Ishikawa (cell line): ENCODE measurements around the gene PLCB1.

Experiments
- CEBPB ChIP-seq: IDR thresholded peaks from 2 replicates; pipeline ENCODE4 v1.6.1; 2012
- CREB1 ChIP-seq: IDR thresholded peaks from 2 replicates; pipeline ENCODE4 v1.6.1; 2012; ENCODE audit warnings: low read depth
- EP300 ChIP-seq: IDR thresholded peaks from 2 replicates; pipeline ENCODE4 v1.6.1; 2012; ENCODE audit warnings: borderline replicate concordance
- NFIC ChIP-seq: IDR thresholded peaks from 2 replicates; pipeline ENCODE4 v1.6.1; 2012
- RAD21 ChIP-seq: IDR thresholded peaks from 2 replicates; pipeline ENCODE4 v1.6.1; 2012; ENCODE audit warnings: low read depth
- TAF1 ChIP-seq: IDR thresholded peaks from 2 replicates; pipeline ENCODE4 v1.6.1; 2012; ENCODE audit warnings: low read depth, mild to moderate bottlenecking
- YY1 ChIP-seq: IDR thresholded peaks from 2 replicates; pipeline ENCODE4 v1.6.1; 2012; ENCODE audit warnings: low read depth
- TF ChIP-seq, protein P1 (sequence below): IDR thresholded peaks from 2 replicates; pipeline ENCODE4 v1.6.1; 2012; ENCODE audit warnings: low read depth, mild to moderate bottlenecking
- TF ChIP-seq, protein P2 (sequence below): IDR thresholded peaks from 2 replicates; pipeline ENCODE4 v1.6.1; 2012
- TF ChIP-seq, protein P3 (sequence below): IDR thresholded peaks from 2 replicates; pipeline ENCODE4 v1.6.1; 2012

DNA sequence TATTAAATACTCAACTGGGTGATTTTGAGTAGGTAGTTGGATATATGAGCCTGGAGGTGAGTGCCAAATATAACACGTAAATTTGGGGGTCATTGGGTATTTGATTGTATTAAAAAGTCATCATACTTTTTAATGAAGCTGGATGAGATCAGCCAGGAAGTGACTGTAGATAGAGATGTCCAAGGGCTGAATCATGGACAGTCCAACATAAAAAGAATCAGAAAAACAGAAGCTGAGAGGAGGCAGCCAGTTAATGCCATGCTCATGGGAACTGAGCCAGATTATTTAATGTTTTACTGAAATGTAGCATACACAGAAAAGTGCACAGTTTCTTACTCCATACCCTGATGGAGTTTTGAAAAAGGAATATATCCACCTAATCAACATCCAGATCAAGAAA lies 501.3 kb downstream of the PLCB1 start:
- TF ChIP-seq, protein P1, sequence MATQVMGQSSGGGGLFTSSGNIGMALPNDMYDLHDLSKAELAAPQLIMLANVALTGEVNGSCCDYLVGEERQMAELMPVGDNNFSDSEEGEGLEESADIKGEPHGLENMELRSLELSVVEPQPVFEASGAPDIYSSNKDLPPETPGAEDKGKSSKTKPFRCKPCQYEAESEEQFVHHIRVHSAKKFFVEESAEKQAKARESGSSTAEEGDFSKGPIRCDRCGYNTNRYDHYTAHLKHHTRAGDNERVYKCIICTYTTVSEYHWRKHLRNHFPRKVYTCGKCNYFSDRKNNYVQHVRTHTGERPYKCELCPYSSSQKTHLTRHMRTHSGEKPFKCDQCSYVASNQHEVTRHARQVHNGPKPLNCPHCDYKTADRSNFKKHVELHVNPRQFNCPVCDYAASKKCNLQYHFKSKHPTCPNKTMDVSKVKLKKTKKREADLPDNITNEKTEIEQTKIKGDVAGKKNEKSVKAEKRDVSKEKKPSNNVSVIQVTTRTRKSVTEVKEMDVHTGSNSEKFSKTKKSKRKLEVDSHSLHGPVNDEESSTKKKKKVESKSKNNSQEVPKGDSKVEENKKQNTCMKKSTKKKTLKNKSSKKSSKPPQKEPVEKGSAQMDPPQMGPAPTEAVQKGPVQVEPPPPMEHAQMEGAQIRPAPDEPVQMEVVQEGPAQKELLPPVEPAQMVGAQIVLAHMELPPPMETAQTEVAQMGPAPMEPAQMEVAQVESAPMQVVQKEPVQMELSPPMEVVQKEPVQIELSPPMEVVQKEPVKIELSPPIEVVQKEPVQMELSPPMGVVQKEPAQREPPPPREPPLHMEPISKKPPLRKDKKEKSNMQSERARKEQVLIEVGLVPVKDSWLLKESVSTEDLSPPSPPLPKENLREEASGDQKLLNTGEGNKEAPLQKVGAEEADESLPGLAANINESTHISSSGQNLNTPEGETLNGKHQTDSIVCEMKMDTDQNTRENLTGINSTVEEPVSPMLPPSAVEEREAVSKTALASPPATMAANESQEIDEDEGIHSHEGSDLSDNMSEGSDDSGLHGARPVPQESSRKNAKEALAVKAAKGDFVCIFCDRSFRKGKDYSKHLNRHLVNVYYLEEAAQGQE: no peak
- TF ChIP-seq, protein P2, sequence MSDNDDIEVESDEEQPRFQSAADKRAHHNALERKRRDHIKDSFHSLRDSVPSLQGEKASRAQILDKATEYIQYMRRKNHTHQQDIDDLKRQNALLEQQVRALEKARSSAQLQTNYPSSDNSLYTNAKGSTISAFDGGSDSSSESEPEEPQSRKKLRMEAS: no peak
- TF ChIP-seq TAF1 (no peak), CREB1 (no peak), CEBPB (no peak), NFIC (no peak), EP300 (no peak), YY1 (no peak), RAD21 (no peak)
- TF ChIP-seq, protein P3, sequence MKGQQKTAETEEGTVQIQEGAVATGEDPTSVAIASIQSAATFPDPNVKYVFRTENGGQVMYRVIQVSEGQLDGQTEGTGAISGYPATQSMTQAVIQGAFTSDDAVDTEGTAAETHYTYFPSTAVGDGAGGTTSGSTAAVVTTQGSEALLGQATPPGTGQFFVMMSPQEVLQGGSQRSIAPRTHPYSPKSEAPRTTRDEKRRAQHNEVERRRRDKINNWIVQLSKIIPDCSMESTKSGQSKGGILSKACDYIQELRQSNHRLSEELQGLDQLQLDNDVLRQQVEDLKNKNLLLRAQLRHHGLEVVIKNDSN: no peak
